GM06990 (cell line): Measurements from ENCODE around the gene HLA-DOA.

Experiments
- DNase-seq: peaks from one replicate; pipeline ENCODE4 v3.0.0-alpha.2; 2011; ENCODE audit not compliant: insufficient read length; ENCODE audit errors: extremely low read depth
- H3K27me3 ChIP-seq: replicated peaks from 2 replicates; pipeline ENCODE4 v1.6.0; 2011; ENCODE audit warnings: low read length; ENCODE audit not compliant: control insufficient read depth, insufficient read depth
- H3K36me3 ChIP-seq: 2 replicates; pipeline ENCODE4 v1.5.1; 2011; ENCODE audit warnings: low read length; ENCODE audit not compliant: control insufficient read depth, insufficient read depth
- H3K4me3 ChIP-seq: replicated peaks from 2 replicates; pipeline ENCODE4 v1.5.1; 2011; ENCODE audit warnings: low read depth, mild to moderate bottlenecking, control low read depth, low read length
- TF ChIP-seq, protein P1 (sequence below): IDR thresholded peaks from 2 replicates; pipeline ENCODE4 v1.5.1; 2011; ENCODE audit warnings: low read length, control low read depth, mild to moderate bottlenecking, inconsistent platforms; ENCODE audit not compliant: insufficient read depth, poor library complexity, severe bottlenecking

HLA-DOA gene

DNA sequence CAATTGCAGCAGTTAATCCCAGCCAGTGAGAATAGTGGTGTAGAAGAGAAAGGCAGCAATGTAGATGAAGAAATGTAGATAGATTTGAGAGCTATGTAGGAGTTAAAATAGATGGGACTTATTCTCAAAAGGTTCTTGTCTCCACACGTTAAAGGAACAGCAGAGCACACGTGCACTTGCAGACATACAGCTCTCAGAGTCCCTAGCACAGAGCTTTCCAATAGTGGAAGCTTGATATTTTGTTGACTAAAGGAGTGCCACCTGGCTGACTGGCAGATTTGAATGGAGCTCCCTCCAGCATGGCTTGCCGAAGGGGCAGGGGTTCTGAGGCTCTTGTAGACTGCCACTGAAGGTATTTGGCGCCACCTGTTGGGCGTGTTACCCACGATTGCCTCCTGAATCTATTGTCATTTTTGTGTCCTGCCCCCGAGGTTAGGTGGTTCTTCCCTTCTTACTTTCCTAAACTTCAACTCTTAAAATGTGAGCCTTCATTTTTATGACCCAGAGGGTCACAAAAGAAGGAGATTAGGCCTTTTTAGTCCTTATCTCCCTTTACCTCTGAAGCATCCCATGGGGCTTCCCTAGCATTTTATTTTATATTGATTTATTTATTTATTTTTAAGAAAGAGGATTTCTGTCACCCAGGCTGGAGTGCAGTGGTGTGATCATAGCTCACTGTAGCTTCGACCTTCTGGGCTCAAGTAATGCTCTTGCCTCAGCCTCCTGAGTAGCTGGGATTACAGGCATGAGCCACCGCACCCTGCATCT, 24.6 kb downstream of the HLA-DOA start:
- no peaks in the 10 kb centered on the region for H3K27me3 ChIP-seq
- DNase-seq = no peak
- TF ChIP-seq, protein P1, sequence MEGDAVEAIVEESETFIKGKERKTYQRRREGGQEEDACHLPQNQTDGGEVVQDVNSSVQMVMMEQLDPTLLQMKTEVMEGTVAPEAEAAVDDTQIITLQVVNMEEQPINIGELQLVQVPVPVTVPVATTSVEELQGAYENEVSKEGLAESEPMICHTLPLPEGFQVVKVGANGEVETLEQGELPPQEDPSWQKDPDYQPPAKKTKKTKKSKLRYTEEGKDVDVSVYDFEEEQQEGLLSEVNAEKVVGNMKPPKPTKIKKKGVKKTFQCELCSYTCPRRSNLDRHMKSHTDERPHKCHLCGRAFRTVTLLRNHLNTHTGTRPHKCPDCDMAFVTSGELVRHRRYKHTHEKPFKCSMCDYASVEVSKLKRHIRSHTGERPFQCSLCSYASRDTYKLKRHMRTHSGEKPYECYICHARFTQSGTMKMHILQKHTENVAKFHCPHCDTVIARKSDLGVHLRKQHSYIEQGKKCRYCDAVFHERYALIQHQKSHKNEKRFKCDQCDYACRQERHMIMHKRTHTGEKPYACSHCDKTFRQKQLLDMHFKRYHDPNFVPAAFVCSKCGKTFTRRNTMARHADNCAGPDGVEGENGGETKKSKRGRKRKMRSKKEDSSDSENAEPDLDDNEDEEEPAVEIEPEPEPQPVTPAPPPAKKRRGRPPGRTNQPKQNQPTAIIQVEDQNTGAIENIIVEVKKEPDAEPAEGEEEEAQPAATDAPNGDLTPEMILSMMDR = peak; percentile 82
- H3K36me3 ChIP-seq = peaks cover 17% of the 10 kb centered on the region
- H3K4me3 ChIP-seq = no peak overlapping the region

- DNase-seq = no peak
- no peak overlapping the region for H3K4me3 ChIP-seq
- H3K27me3 ChIP-seq = no peaks in the 10 kb centered on the region
- peaks cover 24% of the 10 kb centered on the region for H3K36me3 ChIP-seq
- TF ChIP-seq, protein P1 = no peak
Measured at GRCh38 chr6:32983964-32984621, 25.3 kb downstream of the HLA-DOA start.

DNA sequence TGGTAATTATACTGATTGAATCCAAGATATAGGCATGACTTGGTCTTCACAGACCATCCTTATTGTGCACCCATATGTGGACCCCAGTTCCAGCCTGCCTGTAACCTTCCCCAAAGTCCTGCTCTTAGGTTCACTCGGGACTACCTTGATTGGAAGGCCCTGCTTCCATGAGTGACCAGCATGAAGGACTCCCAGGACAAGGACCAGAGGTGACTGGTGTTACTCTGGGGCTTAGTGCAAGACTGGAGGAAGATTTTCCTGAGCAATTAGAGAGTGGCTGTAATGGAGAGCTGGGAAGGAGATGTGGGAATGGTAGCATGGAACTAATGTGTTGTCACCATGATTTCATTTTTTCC, 25.9 kb downstream of the HLA-DOA start:
- no peak for DNase-seq
- TF ChIP-seq, protein P1 = no peak
- Histone ChIP-seq H3K36me3 (peaks cover 29% of the 10 kb centered on the region), H3K4me3 (no peak overlapping the region), H3K27me3 (no peaks in the 10 kb centered on the region)

DNA sequence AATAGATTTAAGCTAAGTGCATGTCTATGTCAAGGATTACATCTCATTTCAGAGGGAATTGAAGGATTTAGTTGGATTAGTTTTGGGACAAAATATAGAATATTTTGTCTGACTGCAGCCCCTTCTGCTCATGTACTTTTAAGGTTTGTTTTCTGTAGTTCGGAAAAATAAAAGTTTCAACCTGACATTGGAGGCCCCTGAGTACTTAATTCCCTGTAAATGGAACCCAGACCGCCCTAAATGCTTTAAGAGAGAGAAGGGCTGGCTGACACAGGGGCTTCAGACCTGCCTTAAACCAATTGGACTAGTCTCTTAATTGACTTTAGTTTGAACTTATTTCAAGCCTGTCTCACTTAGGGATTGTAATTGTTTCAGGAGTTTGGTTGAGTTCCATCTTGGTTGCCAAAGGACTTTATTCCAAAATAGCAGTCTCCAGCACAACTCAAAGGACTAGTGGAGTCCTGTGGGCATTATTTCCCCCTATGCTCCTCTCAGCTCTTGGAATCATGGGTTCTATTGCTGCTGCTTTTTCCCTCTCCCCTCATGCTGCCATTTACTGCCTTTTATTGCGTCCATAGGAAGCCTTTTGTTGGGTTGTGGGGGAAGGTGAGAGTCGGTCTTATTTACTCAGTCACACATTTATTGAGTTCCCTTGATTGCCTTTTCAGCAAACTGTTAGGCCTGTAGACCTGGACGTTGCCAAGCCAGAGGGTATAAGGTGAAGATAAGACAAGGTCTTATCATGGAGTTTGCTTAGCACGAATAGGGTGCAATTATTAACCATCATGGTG, 26.5 kb downstream of the HLA-DOA start:
- Histone ChIP-seq H3K4me3 (no peak overlapping the region), H3K36me3 (peaks cover 35% of the 10 kb centered on the region), H3K27me3 (no peaks in the 10 kb centered on the region)
- TF ChIP-seq, protein P1 = no peak
- no peak for DNase-seq

DNA sequence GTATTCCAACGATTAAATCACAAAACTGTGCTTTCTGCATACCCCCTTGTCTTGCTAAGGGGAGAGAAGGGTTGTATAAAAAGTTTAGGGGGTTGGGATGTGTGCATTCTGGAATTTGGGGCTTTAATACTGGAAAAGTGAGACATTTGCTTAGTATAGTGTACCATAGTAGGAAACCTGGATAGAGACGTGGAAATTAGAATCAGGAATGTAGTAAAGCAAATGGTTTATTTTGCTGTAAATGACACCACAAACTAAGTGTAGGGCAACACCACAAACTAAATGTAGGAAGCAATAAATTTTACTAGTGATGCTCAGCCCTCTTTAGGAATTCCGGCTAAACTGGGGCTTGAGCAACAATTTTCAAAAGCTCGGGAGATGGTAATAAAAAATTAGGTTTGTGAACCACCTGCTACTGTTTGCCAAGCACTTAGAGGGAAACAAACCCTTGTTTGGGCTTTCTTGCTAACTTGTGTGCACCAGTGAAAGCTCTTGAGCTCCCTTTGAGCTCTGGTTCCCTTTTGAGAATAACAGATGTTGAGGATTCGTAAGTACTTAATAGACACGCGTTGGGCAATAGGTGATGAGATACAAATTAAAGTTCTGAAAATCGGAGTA, 27.2 kb downstream of the HLA-DOA start:
- peaks cover 42% of the 10 kb centered on the region for H3K36me3 ChIP-seq
- no peak for DNase-seq

More for the DNA sequence above, 27.2 kb downstream of the HLA-DOA start:
- TF ChIP-seq, protein P1 = no peak
- H3K27me3 ChIP-seq = no peaks in the 10 kb centered on the region
- no peak overlapping the region for H3K4me3 ChIP-seq
